HG03025 (cell line): Measurements from ENCODE around the gene POLR3A.
"Not testable (repeated sequence)": the region's sequence is repeated elsewhere in the genome, so short reads cannot be mapped to it uniquely, and the experiment has no call there.

ENCODE experiments used
- ATAC-seq: cut with Tn5 transposase; IDR thresholded peaks from one replicate; pipeline ENCODE4 v1.9.1; 2021; ENCODE audit warnings: mild to moderate bottlenecking, moderate library complexity; ENCODE audit not compliant: unreplicated experiment, low FRiP score

Gene POLR3A

DNA sequence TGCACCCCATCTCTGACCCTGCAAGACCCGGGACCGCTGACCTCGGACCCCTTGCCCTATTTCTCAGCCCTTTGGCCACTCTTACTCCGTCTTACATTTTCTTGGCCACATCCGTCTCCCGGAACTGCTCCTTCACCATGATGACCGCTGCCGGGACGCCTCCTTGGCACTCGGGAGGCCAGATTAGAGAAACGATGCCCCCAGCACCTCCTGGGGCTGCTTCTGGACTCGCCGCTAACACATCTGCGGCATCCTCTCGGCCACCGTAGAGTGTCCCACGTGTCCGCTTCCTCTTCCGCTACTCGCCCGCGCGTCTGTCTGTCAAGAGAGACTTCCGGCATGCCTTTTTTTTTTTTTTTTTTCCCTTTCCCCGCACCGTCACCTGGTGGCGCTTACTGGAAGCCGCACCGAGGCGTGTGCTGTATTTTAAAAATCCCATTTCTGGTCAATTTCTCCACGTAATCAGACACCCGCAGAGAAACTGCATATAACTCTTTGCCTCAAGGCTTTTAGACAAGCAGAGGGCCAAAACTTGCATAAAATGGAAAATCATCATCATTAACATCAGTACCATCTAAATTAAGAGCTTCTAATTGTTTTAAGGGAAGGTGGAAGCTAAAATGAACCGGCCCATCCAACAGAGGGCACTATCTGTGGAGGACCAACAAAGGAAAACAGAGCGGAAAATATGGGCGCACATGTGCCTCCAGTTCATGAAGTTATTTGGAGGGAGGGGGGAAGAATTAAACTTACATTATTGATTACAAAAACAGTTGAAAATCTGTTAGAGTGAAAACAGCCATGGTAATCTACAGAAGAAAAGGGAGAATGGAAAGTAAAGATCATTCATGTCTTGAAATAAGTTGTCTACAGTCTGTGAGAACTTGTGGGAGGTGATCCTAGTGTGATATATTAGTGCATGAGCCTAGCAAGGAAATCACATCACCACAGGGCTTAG, at the start of gene POLR3A:
TSS of gene POLR3A (minus strand) at position 247 of the 958 bp plus-strand sequence. CDS start at position 139, 108 bp downstream.
- ATAC-seq = peak; percentile 48

DNA sequence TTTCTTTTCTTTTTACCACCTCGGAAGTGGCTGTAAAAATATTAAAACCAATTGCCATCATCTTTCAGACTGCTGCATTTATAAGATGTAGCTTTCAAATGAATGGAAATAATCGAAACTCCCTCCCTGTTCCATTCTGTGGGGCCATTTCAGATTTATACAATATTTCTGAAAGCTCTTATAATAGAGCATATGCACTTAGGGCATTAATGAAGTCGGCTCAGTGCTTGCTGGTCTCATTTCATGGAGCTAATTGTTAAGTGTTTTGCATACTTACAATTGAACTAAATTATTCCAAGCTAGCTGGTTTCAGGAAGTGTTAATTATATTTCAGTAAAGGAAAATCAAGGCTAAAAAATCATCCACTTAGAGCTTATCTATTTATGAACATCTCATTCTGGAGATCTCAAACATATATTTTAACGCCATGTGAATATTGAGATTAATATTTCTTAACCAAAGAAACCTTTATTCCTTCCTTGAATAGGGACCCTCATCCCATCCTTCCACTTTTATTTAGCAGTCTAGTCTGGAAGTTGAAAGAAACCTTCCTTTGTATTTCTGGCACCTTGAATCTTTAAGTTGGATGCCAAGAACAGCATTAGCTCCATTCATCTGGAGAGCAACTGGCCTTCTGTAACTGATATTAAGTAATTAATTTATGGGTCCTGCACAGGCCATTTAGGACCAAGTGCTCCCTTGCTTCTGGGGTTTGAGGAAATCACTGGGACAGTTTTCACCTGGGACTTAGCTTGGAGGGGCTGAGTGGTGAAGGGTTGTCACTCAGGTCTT, 49.4 kb upstream of the POLR3A start:
- ATAC-seq = no peak

DNA sequence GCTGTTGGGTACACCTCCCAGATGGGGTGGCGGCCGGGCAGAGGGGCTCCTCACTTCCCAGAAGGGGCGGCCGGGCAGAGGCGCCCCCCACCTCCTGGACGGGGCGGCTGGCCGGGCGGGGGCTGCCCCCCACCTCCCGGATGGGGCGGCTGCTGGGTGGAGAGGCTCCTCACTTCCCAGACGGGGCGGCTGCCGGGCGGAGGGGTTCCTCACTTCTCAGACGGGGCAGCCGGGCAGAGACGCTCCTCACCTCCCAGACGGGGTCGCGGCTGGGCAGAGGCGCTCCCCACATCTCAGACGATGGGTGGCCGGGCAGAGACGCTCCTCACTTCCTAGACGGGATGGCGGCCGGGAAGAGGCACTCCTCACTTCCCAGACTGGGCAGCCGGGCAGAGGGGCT, 46.5 kb upstream of the POLR3A start:
- ATAC-seq = not testable (repeated sequence)

DNA sequence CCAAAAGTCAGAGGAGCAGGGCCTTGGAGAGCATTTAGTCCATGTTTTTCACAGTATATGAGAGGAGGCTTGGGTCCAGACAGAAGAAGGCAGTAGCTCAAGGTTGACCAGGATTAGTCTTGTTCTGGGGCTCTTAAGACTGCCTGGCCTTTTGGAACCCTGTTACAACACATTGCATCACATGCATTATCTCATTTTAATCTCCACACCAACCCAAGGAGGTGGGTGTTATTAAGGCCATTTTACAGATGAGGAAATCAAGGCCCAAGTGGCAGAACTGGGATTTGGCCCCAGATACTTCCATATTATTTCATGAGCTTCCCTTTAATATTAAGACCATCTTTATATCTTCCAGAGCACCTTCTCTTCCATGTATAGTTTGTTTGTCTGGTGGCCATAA, 43.2 kb upstream of the POLR3A start:
- ATAC-seq = no peak

DNA sequence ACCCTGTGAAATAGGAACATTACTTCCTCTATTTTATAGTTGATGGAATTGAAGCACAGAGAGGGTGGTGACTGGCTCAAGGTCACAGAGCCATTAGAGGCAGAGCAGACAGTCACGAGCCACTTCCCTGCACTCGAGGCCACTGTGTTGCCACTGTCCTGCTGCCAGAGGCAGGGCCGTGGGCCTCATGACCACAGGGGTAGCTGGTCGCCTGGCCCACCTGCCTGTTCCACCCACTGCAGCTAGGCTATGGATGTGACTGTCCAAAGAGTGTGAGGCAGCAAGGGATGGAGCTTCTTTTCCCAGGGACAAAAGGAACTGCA, 42.5 kb upstream of the POLR3A start:
- ATAC-seq = no peak

DNA sequence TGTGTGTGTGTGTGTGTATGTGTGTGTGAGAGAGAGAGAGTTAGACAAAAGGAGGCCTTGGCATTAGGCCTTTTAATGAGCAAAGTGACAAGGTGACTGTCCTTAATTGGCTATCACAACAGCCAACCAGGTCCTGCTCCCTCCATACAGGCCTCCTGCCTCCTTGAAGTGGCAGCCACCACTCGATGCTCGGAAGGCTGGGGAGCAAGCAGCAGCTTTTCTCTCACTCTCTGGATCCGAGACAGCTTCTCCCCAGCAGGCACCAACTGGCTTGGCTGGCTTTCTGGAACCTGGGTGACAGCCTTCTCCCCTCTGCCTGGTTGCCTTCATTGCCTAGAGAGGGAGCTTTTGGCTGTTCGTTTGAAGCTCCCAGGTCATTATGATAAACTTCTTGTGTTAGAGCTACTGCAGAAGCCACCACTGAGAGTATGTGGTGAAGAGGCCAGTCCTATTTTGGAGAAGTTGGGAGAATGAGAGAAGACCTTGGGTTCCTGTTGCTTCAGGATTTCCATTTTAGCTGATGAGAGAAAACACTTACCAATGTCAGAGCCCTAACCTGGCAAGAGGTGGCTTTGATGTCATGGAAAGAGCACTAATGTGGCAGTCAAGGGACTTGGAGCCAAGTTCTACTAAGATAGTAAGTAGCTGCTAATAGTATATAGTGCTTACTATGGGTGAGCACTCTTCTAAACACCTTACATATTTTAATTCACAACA, 42.0 kb upstream of the POLR3A start:
- no peak for ATAC-seq

DNA sequence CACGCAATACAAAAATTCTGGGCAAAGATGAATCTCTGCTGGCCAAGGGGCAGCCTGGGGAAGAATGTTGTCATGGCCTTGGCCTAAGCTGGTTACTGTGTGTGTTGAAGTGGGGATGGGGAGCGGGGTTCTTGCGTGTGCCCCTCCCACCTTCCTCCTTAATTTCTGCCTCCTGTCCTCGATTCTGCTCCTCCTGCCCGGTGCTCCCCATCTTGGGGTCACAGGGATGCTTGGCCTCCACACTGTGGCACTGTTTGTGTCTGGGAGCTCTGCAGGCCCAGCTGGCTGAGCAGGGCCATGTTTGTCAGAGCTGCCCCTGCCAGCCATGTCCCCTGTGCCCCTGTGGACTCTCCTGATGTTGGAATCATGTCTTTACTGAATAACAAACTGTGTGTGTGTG, 41.4 kb upstream of the POLR3A start:
- no peak for ATAC-seq

DNA sequence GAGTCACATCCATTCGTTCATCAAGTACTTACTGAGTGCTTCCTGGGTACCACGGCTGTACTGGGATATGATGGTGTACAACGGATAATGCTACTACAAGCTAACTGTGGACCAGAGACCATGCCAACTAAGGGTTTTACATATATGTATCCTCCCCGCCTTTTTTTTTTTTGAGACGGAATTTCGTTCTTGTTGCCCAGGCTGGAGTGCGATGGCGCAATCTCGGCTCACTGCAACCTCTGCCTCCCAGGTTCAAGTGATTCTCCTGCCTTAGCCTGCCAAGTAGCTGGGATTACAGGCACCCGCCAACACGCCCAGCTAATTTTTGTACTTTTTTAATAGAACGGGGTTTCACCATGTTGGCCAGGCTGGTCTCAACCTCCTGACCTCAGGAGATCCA, 40.7 kb upstream of the POLR3A start:
- not testable (repeated sequence) for ATAC-seq

DNA sequence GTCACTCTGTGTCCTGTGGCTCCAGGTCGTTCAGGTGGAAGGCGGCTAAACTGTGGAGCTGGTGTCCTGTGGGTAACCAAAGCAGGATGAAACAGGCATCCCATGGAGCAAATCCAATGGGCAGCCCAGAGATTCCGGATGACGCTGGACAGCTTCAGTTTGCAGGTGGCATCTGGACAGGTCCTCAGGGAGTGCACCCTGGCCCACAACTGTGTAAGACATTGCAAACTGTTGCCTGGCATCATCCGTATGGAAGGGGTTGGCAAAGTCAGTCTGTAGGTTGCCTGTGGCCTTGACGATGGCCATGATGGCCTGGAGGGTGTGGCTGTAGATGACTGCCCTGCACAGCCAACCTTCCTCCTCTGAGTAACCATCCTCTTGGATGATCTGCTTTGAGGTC, 39.8 kb upstream of the POLR3A start:
- no peak for ATAC-seq

DNA sequence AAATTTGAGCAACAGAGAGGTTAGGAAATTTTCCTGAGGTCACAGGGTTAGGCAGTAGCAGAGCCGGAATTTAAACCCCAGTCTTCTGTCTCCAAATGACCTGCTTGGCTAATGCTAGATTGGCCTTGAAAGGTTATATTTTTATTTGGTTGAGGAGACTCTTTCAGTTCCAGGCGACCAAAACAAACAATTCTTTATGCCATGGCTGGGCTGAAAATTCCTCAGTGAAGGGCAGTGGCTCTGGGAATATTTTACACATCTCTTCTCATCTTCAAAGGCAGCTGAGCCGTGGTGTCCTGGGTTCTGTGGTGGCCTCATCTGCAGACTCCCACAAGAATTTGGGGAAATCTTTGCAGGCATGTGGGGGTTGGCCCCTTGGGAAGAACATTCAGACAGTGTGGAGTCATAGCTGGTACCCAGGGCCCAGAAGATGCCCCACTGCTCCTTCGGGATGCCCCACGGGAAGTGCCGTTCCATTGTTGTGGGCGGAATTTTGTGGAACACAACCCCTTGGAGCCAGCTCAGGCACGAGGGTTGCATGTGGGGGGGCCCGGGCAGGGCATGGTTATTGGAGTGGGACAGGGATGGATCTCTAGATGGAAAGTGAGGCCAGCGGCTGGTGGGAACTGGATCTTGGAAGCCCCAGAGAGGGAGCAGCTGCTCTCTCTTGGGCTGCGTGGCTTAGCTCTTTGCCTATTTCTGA, 37.6 kb upstream of the POLR3A start:
- ATAC-seq = no peak

DNA sequence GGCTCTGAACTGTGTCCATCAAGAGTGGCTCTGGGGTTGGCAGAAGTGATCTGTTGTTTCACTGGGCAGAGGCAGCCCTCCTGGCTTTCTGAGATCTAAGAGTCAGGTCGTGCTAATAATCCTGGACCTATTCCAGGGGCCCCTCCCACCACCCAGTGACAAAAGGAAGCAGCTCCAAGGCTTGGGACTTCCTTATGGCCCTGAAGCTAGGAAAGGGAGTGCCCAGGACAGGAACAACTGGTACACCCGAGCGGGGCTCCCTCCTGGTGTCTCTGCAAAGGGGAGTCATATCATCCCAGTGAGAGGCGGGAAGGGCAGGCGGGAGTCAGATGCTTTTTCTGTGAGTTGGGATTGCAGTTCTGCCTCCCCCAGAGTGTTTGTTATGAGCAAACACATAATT, 36.7 kb upstream of the POLR3A start:
- ATAC-seq = no peak

DNA sequence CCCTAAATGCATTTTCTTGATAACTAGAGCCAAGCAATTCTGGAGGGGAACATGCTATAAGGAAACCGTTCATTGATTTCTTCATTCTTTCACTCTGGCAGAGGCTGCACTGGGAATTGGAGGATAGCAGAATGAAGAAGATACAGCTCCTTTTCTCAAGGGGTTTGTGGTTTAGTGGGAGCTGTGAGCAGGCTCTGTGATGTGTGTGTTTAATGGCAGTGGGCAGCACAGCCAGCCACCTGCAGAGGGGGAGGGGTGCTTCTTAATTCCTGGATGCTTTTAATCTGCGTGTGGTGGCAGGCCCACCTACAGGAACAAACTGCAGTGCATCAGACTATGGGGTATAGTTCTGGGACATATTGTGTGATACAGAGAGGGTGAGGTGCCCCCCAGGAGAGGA, 36.3 kb upstream of the POLR3A start:
- ATAC-seq = no peak

DNA sequence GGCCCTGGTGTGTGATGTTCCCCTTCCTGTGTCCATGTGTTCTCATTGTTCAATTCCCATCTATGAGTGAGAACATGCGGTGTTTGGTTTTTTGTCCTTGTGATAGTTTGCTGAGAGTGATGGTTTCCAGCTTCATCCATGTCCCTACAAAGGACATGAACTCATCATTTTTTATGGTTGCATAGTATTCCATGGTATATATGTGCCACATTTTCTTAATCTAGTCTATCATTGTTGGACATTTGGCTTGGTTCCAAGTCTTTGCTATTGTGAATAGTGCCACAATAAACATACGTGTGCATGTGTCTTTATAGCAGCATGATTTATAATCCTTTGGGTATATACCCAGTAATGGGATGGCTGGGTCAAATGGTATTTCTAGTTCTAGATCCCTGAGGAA, 35.6 kb upstream of the POLR3A start:
- not testable (repeated sequence) for ATAC-seq

DNA sequence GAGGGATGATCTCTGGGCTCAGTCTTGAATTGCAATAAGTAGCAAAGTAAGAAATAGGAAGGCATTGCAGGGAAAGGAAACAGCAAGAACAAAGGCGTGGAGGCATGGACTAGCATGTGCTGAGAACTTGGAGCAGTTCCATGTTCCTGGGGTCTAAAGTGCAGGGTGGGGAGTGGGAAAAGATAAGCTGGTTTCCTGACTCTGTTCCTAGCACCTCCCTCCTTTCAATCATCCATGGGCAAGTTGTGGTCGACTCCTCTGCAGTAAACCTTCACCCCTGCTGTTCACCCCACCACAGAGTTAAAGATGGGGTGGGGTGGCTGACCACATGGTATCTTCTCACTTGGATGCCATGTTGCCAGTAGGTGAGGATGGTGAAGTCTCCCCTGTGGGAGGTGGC, 33.9 kb upstream of the POLR3A start:
- ATAC-seq = no peak

DNA sequence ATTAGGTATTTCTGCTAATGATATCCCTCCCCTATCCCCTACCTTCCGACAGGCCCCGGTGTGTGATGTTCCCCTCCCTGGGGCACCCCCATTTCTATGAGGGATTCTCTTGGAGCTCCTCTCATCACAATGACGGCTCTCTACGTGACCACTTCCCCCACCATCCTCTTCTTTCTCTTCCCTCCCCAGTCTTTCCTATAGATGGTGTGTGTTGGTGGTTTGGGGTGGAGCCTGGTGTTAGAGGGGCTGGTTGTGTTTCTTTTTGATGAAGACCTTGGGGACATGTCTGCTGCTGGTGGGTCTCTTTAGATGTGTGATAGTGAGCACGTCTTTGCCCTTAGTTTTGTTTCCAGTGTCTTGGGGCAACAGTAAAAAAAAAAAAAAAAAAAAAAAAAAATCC, 33.0 kb upstream of the POLR3A start:
- no peak for ATAC-seq

DNA sequence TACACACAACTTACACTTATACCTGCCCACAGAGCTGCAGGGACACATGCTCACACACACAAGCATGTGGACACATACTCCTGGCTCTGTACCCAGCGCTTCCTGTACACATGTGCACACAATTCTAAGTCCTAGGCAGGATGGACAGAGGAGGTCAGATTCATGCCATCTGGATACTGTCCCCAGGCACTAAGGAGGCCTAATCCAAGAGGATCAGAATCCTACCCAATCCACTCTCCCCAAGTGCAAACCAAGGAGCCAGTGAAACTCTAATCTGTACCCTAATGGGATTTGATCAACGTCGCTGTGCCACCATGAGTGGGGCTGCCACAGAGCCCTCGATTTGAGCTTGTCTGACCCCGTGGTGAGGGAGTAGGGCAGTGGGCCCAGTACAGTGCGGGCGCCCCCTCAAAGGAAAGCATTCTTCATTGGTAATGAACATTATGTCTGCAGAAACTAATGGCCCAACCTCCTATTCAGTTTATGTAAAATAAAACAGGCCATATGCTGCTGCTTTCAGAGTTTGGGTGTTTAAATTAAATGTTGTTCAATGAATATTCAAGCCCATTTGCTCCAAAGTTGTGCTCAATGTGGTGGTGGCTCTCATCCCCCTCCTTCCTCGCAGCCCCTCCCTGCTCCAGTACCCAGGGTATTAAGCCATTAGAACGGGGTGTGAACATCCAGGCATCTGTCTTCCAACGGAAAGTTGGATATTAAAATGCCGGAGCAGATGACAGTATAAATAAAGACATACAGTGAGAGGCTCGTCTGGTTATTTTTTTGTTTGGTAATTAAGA, 30.8 kb upstream of the POLR3A start:
- ATAC-seq = no peak

DNA sequence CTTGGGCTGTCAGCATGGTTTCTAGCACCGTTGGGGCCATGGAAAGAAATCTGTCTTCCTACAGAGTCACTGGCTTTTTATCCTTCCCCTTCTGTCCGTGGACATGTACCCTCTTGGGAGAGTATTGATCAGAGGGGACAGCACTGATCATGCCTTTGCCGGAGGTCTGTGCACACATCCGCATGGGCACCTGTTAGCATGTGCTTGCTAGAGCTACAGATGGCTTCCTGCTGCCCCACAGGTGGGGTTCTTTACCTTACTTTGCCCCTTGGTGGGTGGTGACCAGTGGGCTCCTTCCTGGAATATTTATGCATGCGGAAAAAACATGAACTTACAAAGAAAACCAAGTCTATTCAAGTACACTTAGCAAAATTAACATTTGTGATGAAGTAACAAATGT, 29.2 kb upstream of the POLR3A start:
- ATAC-seq = no peak

DNA sequence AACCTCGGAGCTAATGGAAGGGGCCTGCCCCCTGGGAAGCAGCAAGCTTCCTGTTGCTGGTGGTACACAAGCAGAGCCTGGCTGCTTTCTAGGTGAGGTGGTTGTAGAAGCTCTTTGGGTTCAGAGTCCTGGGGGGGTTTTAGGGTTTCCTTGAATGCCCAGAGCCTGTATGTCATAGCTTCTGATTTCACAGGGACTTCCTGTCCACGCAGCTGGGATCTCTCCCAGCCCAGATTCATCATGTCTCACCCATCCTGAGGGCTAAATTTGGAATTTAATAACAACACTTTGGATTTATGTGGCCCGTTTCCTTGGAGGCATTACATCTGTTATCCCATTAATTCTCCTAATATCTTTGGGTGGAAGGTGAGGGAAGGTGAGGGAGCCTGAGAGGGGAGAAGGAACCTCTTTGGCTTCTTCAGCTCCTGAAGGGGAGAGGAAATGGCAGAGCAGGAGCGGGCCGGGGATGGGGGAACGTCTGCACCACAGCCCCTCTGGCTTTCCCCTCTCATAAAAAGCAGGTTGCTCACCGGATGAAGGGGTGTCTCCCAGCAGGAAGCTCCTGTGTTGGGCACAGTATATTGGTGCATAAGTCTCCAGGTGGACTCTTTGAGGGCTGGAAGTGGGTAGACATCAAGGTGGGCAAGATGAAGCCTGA, 24.0 kb upstream of the POLR3A start:
- no peak for ATAC-seq

DNA sequence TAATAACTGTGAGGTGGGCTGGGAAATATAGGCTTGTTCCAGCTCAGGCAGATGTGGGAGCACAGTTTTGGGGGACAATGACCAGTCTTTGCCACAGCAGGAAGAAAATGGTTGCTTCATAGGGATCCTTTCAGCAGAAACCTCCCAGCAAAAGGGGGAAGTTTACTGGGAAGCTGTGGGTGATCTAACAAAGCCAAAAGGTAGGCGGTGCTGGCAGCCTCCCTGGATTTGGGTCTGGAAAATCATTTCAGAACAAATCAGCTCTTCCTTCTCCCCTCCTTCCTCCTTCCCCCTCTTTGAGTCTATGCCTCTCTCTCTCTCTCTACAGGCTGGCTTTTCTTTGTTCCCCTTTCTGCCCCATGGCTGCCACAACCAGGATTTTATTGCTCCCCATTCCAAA, 20.5 kb upstream of the POLR3A start:
- ATAC-seq = no peak
